HepG2 (cell line): Measurements from ENCODE around the gene CDH22. TPM values are rescaled to one million over a fixed set of nuclear protein-coding genes. Genes with fewer than 3 reads are reported as not detected.

Source experiments
- CHD2 ChIP-seq: IDR thresholded peaks from 2 replicates; pipeline ENCODE4 v1.6.1; 2011; ENCODE audit warnings: low read depth, low read length, improper control_type of control experiment
- FOXA3 ChIP-seq: IDR thresholded peaks from 2 replicates; pipeline ENCODE4 v1.6.1; 2016; ENCODE audit warnings: missing genetic modification reagents, missing compliant biosample characterization
- HNF4A ChIP-seq: sonication (generic); formaldehyde crosslinking; IDR thresholded peaks from 2 replicates; pipeline ENCODE4 v1.4.0; 2020; ENCODE audit warnings: missing genetic modification reagents
- IKZF5 ChIP-seq: IDR thresholded peaks from 2 replicates; pipeline ENCODE4 v1.6.1; 2018; ENCODE audit warnings: missing genetic modification reagents, mild to moderate bottlenecking, missing compliant biosample characterization
- KIAA2018 ChIP-seq: sonication (generic); formaldehyde crosslinking; IDR thresholded peaks from 2 replicates; pipeline ENCODE4 v1.5.0; 2020; ENCODE audit warnings: mild to moderate bottlenecking, missing genetic modification reagents, borderline replicate concordance
- PHF20 ChIP-seq: sonication (generic); formaldehyde crosslinking; IDR thresholded peaks from 2 replicates; pipeline ENCODE4 v1.5.0; 2020; ENCODE audit warnings: mild to moderate bottlenecking, missing genetic modification reagents
- RAD51 ChIP-seq: fragments of 450-650 bp; IDR thresholded peaks from 2 replicates; pipeline ENCODE4 v1.6.1; 2016; ENCODE audit warnings: borderline replicate concordance
- TCF12 ChIP-seq, 2 experiments: fragments of 450-650 bp in 1 of 2; sonication (generic) in 1 of 2; formaldehyde crosslinking in 1 of 2; IDR thresholded peaks; 2 replicates each; pipeline versions ENCODE4 v1.6.1 to v1.8.0; 2017 to 2022; ENCODE audit warnings: antibody characterized with exemption in 1 of 2, mild to moderate bottlenecking in 1 of 2, missing genetic modification reagents in 1 of 2, moderate library complexity in 1 of 2
- XRCC5 ChIP-seq: fragments of 200-400 bp; formaldehyde crosslinking; optimal IDR thresholded peaks from 2 replicates; pipeline ENCODE3; 2017; ENCODE audit warnings: mild to moderate bottlenecking, low read length
- ZKSCAN5 ChIP-seq: sonication (generic); formaldehyde crosslinking; IDR thresholded peaks from 2 replicates; pipeline ENCODE4 v1.5.1; 2020; ENCODE audit warnings: mild to moderate bottlenecking, missing genetic modification reagents
- ZNF10 ChIP-seq: sonication (generic); formaldehyde crosslinking; IDR thresholded peaks from 2 replicates; pipeline ENCODE4 v1.4.0; 2020; ENCODE audit warnings: mild to moderate bottlenecking, low read depth, missing genetic modification reagents, borderline replicate concordance
- ZNF235 ChIP-seq: sonication (generic); formaldehyde crosslinking; IDR thresholded peaks from 2 replicates; pipeline ENCODE4 v1.8.1; 2023; ENCODE audit warnings: mild to moderate bottlenecking, missing genetic modification reagents, borderline replicate concordance
- ZNF605 ChIP-seq: sonication (generic); formaldehyde crosslinking; IDR thresholded peaks from 2 replicates; pipeline ENCODE4 v1.8.0; 2022; ENCODE audit warnings: mild to moderate bottlenecking, missing genetic modification reagents
- ZNF609 ChIP-seq: sonication (generic); formaldehyde crosslinking; IDR thresholded peaks from 2 replicates; pipeline ENCODE4 v1.4.0; 2020; ENCODE audit warnings: mild to moderate bottlenecking, missing genetic modification reagents, borderline replicate concordance
- polyA plus RNA-seq, 8 experiments: library from polyadenylated mRNA; depleted of rRNA in 3 of 8; stranded (reverse) in 7 of 8; unstranded in 1 of 8; fragments of >200 nt; fragmentation: Illumina TruSeq in 4 of 8; extraction: Trizol in 4 of 8; gene quantifications; 2 replicates each; pipeline versions ENCODE4 v1.2.1 to v1.2.3, GENCODE V29; 2011 to 2016; ENCODE audit warnings: low read depth in 4 of 8, missing spikeins in 1 of 8, mixed read lengths in 1 of 8; ENCODE audit not compliant: insufficient read depth in 1 of 8
- total RNA-seq, 5 experiments: library from RNA; depleted of rRNA; stranded (reverse); fragments of >200 nt; fragmentation: Illumina TruSeq; extraction: Trizol; gene quantifications; 2 replicates each; pipeline ENCODE4 v1.2.3, GENCODE V29; 2016; ENCODE audit warnings: low read depth in 1 of 5

The CDH22 gene
- total and polyA plus RNA-seq, 2 of the 13 experiments (the other 11 are each of a cell fraction or from before 2014, with no cell fraction given): not detected

- no peak for TF ChIP-seq IKZF5 (CRISPR knock-in tag)
- TF ChIP-seq PHF20: no peak
- TF ChIP-seq TCF12 (IDR thresholded peaks at IDR 0.05): no peak
- TF ChIP-seq TCF12 (CRISPR knock-in tag; IDR thresholded peaks at IDR 0.05): 0 out of 2 replicates have a peak, but pooled peaks have one; percentile 34
- TF ChIP-seq FOXA3 (CRISPR knock-in tag): no peak
- no peak for TF ChIP-seq RAD51
- no peak for TF ChIP-seq ZNF609 (CRISPR knock-in tag)
- peak; percentile 93 for TF ChIP-seq XRCC5
- no peak for TF ChIP-seq ZKSCAN5
- TF ChIP-seq HNF4A (CRISPR knock-in tag): peak; percentile 11; the same call in 1 of the 2 replicates
- TF ChIP-seq ZNF235 (CRISPR knock-in tag): 0 out of 2 replicates have a peak, but pooled peaks have one; percentile 25
- no peak for TF ChIP-seq KIAA2018
- no peak for TF ChIP-seq ZNF10 (CRISPR knock-in tag)
- TF ChIP-seq CHD2: no peak
- 0 out of 2 replicates have a peak, but pooled peaks have one; percentile 47 for TF ChIP-seq ZNF605 (CRISPR knock-in tag)
Observed at GRCh38 chr20:46307139-46307998, 929 bp downstream of the CDH22 start (continued).
